Skeletal muscle tissue (tissue), 4 donors: ENCODE data around the gene LRIG1. TPM values are rescaled to one million over a fixed set of nuclear protein-coding genes. Genes with fewer than 3 reads are reported as not detected.

Experiments
- H3K27ac ChIP-seq: one replicate; pipeline ENCODE4 v1.7.0; 2013; ENCODE audit warnings: mild to moderate bottlenecking, low read depth, low read length, inconsistent platforms
- H3K27me3 ChIP-seq, 3 donors: one replicate each; pipeline ENCODE4 v1.7.0; 2013; ENCODE audit warnings: low read length in 3 of 3; ENCODE audit not compliant: control insufficient read depth in 3 of 3, insufficient read depth in 3 of 3
- H3K36me3 ChIP-seq, 3 donors: one replicate each; pipeline ENCODE4 v1.7.0; 2013; ENCODE audit warnings: low read length in 3 of 3; ENCODE audit not compliant: control insufficient read depth in 3 of 3, insufficient read depth in 3 of 3
- H3K4me1 ChIP-seq, 3 donors: one replicate each; pipeline ENCODE4 v1.7.0; 2013; ENCODE audit warnings: low read length in 3 of 3, mild to moderate bottlenecking in 3 of 3; ENCODE audit not compliant: control insufficient read depth in 3 of 3, insufficient read depth in 3 of 3
- H3K4me3 ChIP-seq, 3 donors: one replicate each; pipeline ENCODE4 v1.7.0; 2013; ENCODE audit warnings: low read length in 3 of 3
- H3K9ac ChIP-seq, 3 donors: one replicate each; pipeline ENCODE4 v1.7.0; 2013; ENCODE audit warnings: low read length in 3 of 3, mild to moderate bottlenecking in 3 of 3, moderate library complexity in 2 of 3, low read depth in 1 of 3
- H3K9me3 ChIP-seq, 3 donors: one replicate each; pipeline ENCODE4 v1.7.0; 2013; ENCODE audit warnings: low read length in 3 of 3; ENCODE audit not compliant: control insufficient read depth in 3 of 3
- total RNA-seq: library from RNA; depleted of rRNA; stranded (reverse); fragments of >200 nt; gene quantifications from one replicate; pipeline ENCODE4 v1.2.3, GENCODE V29; 2014
- donor health status: Osteomylitis.

LRIG1 gene
- total RNA-seq, 1 donor from 2014 or later = 135 TPM

DNA sequence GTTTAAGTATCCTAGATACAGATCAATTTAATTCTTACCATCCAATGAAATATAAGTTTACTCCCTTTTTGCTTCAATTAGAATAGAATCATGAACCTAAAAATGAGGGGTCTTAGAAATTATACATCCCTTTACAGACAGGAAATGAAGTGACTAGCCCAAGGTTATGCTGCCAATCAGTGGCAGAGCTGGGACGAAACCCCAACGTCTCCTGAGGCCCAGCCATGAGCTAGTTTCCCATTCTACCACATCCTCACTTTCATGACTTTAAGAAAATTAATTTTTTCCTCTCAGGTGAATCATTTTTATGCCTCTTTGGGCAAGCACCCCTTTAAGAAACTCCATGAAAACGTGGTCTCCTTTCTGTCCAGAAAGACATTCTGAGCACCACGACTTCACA lies 11.2 kb downstream of the LRIG1 start:
- peak overlapping the region; percentile 31 for H3K27ac ChIP-seq
- H3K9me3 ChIP-seq = no peaks in the 10 kb centered on the region
- H3K27me3 ChIP-seq = no peaks in the 10 kb centered on the region
- no peak overlapping the region for H3K4me3 ChIP-seq
- peaks cover 52 to 62% (median 52%) of the 10 kb centered on the region in 3 donors for H3K4me1 ChIP-seq
- H3K36me3 ChIP-seq = no peaks in the 10 kb centered on the region
- H3K9ac ChIP-seq = no peak overlapping the region

DNA sequence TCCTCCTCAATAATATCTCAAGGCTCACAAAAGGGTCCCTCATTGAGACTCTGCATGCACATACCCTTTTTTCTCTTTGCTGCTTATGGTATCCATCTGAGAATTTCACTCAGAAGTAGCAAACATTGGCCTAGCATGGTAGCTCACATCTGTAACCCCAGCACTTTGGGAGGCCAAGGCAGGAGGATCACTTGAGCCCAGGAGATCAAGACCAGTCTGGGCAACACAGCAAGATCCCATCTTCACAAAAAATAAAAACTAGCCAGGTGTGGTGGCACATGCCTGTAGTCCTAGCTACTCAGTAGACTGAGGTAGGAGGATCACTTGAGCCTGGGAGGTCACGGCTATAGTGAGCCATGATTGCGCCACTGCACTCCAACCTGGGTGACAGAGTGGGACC lies 11.7 kb downstream of the LRIG1 start:
- Histone ChIP-seq H3K4me1 (peaks cover 55 to 64% (median 57%) of the 10 kb centered on the region in 3 donors), H3K27ac (no peak overlapping the region), H3K9ac (no peak overlapping the region), H3K9me3 (no peaks in the 10 kb centered on the region), H3K4me3 (no peak overlapping the region), H3K27me3 (no peaks in the 10 kb centered on the region), H3K36me3 (no peaks in the 10 kb centered on the region)

- H3K9me3 ChIP-seq = no peaks in the 10 kb centered on the region
- H3K9ac ChIP-seq = no peak overlapping the region
- H3K4me3 ChIP-seq = no peak overlapping the region
- H3K27me3 ChIP-seq = no peaks in the 10 kb centered on the region
- H3K27ac ChIP-seq = no peak overlapping the region
- H3K36me3 ChIP-seq = no peaks in the 10 kb centered on the region
- peaks cover 61 to 69% (median 61%) of the 10 kb centered on the region in 3 donors for H3K4me1 ChIP-seq
Measured at GRCh38 chr3:66488492-66488891, 12.3 kb downstream of the LRIG1 start.

GRCh38 chr3:66487465-66487864 lies 13.4 kb downstream of the LRIG1 start:
- H3K27me3 ChIP-seq = no peaks in the 10 kb centered on the region
- no peaks in the 10 kb centered on the region for H3K36me3 ChIP-seq
- H3K4me1 ChIP-seq = peaks cover 62 to 67% (median 62%) of the 10 kb centered on the region in 3 donors
- H3K9me3 ChIP-seq = no peaks in the 10 kb centered on the region
- H3K27ac ChIP-seq = peak overlapping the region; percentile 93
- no peak overlapping the region for H3K9ac ChIP-seq
- no peak overlapping the region for H3K4me3 ChIP-seq

DNA sequence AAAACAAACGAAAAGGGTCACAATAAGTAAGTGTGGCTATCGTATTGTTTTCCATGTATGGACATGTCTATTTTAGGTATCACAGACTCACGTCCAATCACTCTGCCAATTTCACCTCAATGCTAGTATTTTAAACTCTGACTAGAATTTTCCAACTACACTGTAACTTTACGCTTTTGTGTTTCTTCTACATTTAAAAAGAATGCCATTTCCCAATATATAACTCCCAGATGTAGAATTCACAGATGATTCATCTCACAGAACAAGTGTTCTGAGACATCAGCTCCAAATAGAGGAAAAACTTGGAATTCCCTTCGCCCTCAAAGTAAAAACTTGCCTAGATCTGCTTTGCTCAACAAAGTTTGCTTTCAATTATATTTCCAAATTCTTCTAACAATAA lies 14.2 kb downstream of the LRIG1 start:
- no peaks in the 10 kb centered on the region for H3K36me3 ChIP-seq
- H3K9me3 ChIP-seq = no peaks in the 10 kb centered on the region
- no peak overlapping the region for H3K9ac ChIP-seq
- H3K27ac ChIP-seq = peak overlapping the region; percentile 93
- no peaks in the 10 kb centered on the region for H3K27me3 ChIP-seq
- H3K4me3 ChIP-seq = peak overlapping the region in 1 of 3 donors; percentile 18
- H3K4me1 ChIP-seq = peaks cover 62 to 73% (median 63%) of the 10 kb centered on the region in 3 donors

- H3K4me3 ChIP-seq = peak overlapping the region in 2 of 3 donors; percentile 18 to 41
- H3K9me3 ChIP-seq = no peaks in the 10 kb centered on the region
- H3K27me3 ChIP-seq = no peaks in the 10 kb centered on the region
- peak overlapping the region; percentile 93 for H3K27ac ChIP-seq
- H3K9ac ChIP-seq = peak overlapping the region in 1 of 3 donors; percentile 44
- no peaks in the 10 kb centered on the region for H3K36me3 ChIP-seq
- H3K4me1 ChIP-seq = peaks cover 63 to 77% (median 64%) of the 10 kb centered on the region in 3 donors
Measured at GRCh38 chr3:66486202-66486601, 14.6 kb downstream of the LRIG1 start.

DNA sequence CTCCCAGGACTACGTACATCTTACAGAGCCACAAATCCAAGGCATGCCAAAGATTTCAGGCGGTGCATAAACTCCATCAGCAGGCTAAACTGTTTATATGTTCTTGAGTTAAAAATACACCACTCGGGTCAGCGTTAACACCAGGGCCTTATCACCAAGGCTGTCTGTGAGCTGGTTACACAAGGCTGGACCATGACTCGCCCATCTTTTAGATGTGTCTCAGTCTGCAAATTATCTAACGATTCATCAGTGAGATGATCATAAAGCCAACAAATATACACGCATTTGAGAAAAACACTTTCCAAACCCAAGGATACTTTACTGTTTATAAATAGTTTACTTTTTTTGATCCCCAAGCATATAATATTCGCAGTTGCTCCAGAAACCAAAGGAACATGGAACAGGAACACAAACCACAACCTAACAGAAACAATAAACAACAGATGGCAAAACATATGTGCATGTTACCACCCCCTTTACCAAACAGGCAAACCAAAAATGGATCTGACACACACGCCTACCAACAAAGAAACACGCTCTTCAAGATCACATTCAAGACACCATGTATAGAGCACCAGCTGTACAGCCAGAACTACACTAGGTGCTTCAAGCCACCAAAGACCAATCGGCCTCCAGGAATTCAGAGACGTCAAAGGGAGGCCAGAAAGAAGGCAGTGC lies 15.4 kb downstream of the LRIG1 start:
- H3K9ac ChIP-seq = no peak overlapping the region
- H3K4me1 ChIP-seq = peaks cover 66 to 84% (median 71%) of the 10 kb centered on the region in 3 donors
- peak overlapping the region in 1 of 3 donors; percentile 5 for H3K4me3 ChIP-seq

DNA sequence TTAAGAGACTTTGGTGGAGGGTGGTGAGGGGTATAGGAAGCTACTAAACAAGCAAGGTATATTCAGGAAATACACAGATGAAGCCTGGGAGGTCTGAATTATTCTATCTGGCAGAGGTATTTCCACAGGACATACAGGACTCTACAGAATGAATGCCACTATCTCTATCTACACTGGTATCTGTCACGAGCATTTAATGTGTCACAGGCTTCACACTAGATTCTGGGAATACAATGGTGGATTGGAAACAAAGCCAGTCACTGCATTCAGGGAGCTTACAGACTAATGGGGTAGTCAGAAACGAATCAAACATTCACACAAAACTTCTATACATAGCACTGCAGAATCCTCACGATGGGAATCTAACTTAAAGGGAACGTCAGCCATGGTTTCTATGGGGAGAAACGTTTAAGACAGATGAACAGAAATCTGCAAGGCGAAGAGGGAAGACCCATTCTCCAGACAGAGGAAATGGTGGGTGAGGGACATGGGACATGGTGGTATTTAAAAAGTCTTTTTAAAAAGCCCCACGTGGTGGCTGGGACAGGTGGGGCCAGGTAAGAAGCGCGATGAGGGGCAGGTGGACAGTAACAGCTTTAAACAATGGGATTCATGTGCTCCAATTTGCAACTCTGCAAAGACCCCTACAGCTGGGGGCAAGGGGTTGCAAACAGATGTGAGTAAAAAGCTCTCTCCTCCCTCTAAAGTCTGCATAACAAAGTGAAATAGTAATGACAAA lies 16.5 kb downstream of the LRIG1 start:
- Histone ChIP-seq H3K4me1 (peaks cover 62 to 78% (median 66%) of the 10 kb centered on the region in 3 donors), H3K27me3 (no peaks in the 10 kb centered on the region), H3K27ac (peak overlapping the region; percentile 93), H3K9ac (peak overlapping the region; percentile 59 to 68 (median 66)), H3K9me3 (no peaks in the 10 kb centered on the region), H3K36me3 (no peaks in the 10 kb centered on the region), H3K4me3 (no peak overlapping the region)

More for the DNA sequence above, 15.4 kb downstream of the LRIG1 start:
- H3K27me3 ChIP-seq = no peaks in the 10 kb centered on the region
- no peaks in the 10 kb centered on the region for H3K36me3 ChIP-seq
- H3K9me3 ChIP-seq = no peaks in the 10 kb centered on the region
- H3K27ac ChIP-seq = peak overlapping the region; percentile 93

- Histone ChIP-seq H3K4me3 (peak overlapping the region; percentile 16 to 54 (median 52)), H3K4me1 (peaks cover 66 to 81% (median 70%) of the 10 kb centered on the region in 3 donors), H3K27ac (peak overlapping the region; percentile 93), H3K9ac (peak overlapping the region; percentile 59 to 68 (median 66)), H3K9me3 (no peaks in the 10 kb centered on the region), H3K27me3 (no peaks in the 10 kb centered on the region), H3K36me3 (no peaks in the 10 kb centered on the region)
Measured at GRCh38 chr3:66483409-66483906, 17.4 kb downstream of the LRIG1 start.

GRCh38 chr3:66483006-66483405 lies 17.8 kb downstream of the LRIG1 start:
- Histone ChIP-seq H3K27me3 (no peaks in the 10 kb centered on the region), H3K9me3 (no peaks in the 10 kb centered on the region), H3K4me3 (peak overlapping the region; percentile 16 to 54 (median 52)), H3K27ac (peak overlapping the region; percentile 93), H3K36me3 (no peaks in the 10 kb centered on the region), H3K4me1 (peaks cover 69 to 84% (median 70%) of the 10 kb centered on the region in 3 donors), H3K9ac (peak overlapping the region; percentile 59 to 68 (median 66))
